VCaP (cell line): ENCODE results near the gene CNEP1R1.

ENCODE experiments used
- H3K27ac ChIP-seq: fragments of 450-650 bp; 2 replicates; pipeline ENCODE4 v1.5.1; 2017
- TF ChIP-seq, protein P1 (sequence below): fragments of 450-650 bp; conservative IDR thresholded peaks from 2 replicates; pipeline ENCODE4 v1.5.1; 2017; ENCODE audit warnings: mild to moderate bottlenecking, moderate library complexity

CNEP1R1 gene

DNA sequence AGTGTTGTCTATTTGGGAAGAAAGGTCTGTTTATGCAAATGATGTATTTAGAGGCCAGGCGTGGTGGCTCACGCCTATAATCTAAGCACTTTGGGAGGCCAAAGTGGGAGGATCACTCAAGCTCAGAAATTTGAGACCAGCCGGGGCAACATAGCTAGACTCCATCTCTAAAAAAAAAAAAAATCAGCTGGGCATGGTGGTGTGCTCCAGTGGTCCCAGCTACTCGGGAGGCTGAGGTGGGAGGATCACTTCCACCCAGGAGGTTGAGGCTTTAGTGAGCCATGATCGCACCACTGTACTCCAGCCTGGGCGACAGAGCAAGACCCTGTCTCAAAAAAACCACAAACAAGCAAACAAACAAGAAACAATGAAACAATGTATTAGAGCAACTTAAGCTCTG is 21.8 kb downstream of the CNEP1R1 start:
- TF ChIP-seq, protein P1, sequence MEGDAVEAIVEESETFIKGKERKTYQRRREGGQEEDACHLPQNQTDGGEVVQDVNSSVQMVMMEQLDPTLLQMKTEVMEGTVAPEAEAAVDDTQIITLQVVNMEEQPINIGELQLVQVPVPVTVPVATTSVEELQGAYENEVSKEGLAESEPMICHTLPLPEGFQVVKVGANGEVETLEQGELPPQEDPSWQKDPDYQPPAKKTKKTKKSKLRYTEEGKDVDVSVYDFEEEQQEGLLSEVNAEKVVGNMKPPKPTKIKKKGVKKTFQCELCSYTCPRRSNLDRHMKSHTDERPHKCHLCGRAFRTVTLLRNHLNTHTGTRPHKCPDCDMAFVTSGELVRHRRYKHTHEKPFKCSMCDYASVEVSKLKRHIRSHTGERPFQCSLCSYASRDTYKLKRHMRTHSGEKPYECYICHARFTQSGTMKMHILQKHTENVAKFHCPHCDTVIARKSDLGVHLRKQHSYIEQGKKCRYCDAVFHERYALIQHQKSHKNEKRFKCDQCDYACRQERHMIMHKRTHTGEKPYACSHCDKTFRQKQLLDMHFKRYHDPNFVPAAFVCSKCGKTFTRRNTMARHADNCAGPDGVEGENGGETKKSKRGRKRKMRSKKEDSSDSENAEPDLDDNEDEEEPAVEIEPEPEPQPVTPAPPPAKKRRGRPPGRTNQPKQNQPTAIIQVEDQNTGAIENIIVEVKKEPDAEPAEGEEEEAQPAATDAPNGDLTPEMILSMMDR, result no peak
- no peak overlapping the region for H3K27ac ChIP-seq

DNA sequence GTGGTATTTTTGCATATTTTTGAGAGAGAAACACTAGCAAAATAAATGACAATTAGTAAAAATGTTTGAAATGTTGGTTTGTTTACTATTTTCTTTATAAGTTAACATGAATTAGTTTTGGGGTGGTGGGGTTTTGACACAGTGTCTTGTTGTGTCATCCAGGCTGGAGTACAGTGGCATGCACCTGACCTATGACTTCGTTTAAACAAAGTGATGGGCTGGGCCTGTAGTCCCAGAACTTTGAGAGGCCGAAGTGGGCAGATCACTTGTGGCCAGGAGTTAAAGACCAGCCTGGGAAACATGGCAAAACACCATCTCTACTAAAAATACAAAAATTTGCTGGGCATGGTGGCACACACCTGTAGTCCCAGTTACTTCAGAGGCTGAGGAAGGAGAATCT is 22.8 kb downstream of the CNEP1R1 start:
- no peak overlapping the region for H3K27ac ChIP-seq
- TF ChIP-seq, protein P1, result no peak

DNA sequence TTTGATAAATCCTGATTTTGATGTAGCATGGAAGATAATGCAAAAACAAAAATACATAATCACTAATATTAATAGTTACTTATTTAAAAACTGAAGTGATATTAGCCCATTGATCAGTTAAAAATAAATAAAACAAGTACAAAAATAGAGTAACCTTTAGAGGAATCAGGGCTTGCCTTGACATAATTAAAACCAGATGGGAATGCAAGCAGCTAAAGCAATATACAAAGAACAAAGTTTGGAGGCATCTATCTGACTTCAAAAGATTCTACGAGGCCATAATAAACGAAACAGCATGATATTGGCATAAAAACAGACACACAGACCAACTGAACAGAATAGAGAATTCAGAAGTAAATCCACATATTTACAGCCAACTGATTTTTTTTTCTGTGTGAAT is 25.8 kb downstream of the CNEP1R1 start:
- H3K27ac ChIP-seq, result no peak overlapping the region
- TF ChIP-seq, protein P1, result no peak

DNA sequence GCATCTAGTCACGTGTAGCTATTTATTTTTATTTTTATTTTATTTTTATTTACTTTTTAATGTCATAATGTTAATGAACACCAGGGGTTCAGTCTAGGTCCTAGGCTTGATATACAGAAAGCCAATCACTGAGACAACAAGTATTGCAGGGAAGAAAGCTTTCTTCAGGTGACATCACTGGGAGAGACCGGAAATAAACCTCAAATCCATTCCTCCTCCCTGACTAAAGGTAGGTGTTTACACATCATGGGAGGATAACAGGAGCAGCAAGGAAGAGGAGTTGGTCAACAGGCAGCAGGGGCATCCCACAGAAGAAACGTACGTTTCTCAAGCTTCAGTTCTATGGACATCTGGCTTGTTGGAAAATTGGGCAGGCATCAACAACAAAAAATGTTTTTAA is 31.2 kb downstream of the CNEP1R1 start:
- TF ChIP-seq, protein P1, result no peak
- H3K27ac ChIP-seq, result no peak overlapping the region

DNA sequence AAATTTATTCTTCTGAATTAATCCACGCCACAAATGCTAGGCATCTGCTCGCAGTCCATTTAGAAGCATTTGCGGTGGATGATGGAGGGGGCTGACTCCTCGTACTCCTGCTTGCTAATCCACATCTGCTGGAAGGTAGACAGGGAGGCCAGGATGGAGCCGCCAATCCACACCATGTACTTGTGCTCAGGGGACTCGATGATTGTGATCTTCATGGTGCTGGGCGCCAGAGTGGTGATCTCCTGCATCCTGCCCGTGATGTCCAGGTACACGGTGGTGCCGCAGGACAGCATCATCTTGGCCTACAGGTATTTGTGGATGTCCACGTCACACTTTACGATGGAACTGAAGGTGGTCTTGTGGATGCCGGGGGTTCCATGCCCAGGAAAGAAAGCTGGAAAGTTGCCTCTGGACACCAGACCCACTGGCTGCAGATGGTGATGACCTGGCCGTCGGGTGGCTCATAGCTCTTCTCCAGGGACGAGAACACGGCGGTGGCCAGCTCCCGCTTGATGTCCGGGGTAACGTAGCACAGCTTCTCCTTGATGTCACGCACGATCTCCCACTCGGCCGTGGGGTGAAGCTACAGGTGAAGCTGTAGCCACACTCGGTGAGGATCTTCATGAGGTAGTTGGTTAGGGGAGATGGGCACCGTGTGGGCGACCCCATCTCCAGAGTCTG is 33.2 kb downstream of the CNEP1R1 start:
- no peak overlapping the region for H3K27ac ChIP-seq
- TF ChIP-seq, protein P1, result no peak

DNA sequence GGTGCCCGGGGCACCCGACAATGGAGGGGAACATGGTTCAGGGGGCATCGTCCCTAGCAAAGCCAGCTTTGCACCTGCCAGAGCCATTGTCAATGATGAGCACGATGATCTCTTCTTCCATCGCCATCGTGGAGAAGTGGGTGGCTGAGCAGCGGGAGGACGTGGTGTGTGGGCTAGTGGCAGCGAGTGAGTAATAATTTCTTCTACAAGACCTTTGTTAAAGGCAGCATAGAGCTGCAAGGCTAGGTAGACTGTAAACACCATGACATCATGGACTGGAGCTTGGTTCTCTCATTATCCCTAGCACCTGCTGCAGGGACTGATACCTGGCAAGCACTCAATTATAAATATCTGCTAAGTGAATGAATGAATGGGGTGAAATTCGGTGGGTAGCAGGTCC is 34.1 kb downstream of the CNEP1R1 start:
- H3K27ac ChIP-seq, result no peak overlapping the region
- TF ChIP-seq, protein P1, result no peak

DNA sequence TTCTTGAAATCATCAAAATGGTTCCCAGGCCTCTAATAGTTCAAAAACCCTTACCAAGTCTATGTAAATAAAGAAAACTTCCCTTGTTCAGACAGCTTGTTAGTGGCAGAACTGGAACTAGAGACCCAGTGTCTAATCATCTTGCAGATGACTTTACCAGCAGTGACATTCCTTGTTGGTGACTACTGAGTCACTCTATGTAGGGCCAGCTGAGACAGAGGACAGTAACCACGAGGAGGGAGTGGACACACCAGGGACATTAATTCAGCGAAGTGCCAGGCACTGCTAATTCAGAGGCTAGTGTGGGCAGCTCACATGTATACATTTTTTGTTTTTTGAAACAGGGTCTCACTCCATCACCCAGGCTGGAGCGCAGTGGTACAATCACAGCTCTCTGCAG is 34.6 kb downstream of the CNEP1R1 start:
- no peak overlapping the region for H3K27ac ChIP-seq
- TF ChIP-seq, protein P1, result no peak
